Vagina (tissue), 2 donors: ENCODE data around the gene PIM1.

Experiments
- CTCF ChIP-seq, 3 experiments: fragments of 450-650 bp in 2 of 3; fragments of 200-600 bp in 1 of 3; sonication (generic) in 1 of 3; IDR thresholded peaks; one replicate each; pipeline ENCODE4 v1.5.1; 2017 to 2019; ENCODE audit warnings: antibody characterized with exemption in 3 of 3, mild to moderate bottlenecking in 2 of 3, moderate library complexity in 2 of 3
- POLR2A ChIP-seq, 2 donors: fragments of 450-650 bp; IDR thresholded peaks; one replicate each; pipeline ENCODE4 v1.6.1; 2017; ENCODE audit warnings: antibody characterized with exemption in 2 of 2, mild to moderate bottlenecking in 2 of 2, moderate library complexity in 2 of 2
- POLR2AphosphoS5 ChIP-seq, 2 donors: sonication (generic); formaldehyde crosslinking; IDR thresholded peaks; one replicate each; pipeline ENCODE4 v1.9.0; 2017; ENCODE audit warnings: antibody characterized with exemption in 2 of 2, mild to moderate bottlenecking in 2 of 2, low read depth in 1 of 2; ENCODE audit not compliant: insufficient read depth in 1 of 2

GRCh38 chr6:37218061-37218460, 48.1 kb downstream of the PIM1 start:
- no peak for TF ChIP-seq POLR2AphosphoS5 (IDR thresholded peaks at IDR 0.05; ENCODE audit: insufficient read depth in 1 of 2, low read depth in 1 of 2)
- TF ChIP-seq POLR2A (IDR thresholded peaks at IDR 0.05): no peak
- no peak for TF ChIP-seq CTCF (IDR thresholded peaks at IDR 0.05)
